WTC11 (cell line): ENCODE data around the gene PARVB. TPM values are rescaled to one million over a fixed set of nuclear protein-coding genes. Genes with fewer than 3 reads are reported as not detected.

Experiments
- ATAC-seq: fragments of 200-7000 bp; cut with Tn5 transposase; 2 replicates; pipeline ENCODE4 v1.10.0; 2021; ENCODE audit warnings: mild to moderate bottlenecking, moderate library complexity
- CTCF ChIA-PET: fragments of 300-600 bp; sonication (Branson Sonifier 250); formaldehyde crosslinking; loops from one replicate; lab custom pipeline; 2021; ENCODE audit warnings: antibody characterized with exemption; lab: Charles Lee
- POLR2A ChIA-PET: fragments of 350-600 bp; sonication (Branson Sonifier 250); formaldehyde crosslinking; loops from one replicate; lab custom pipeline; 2021; ENCODE audit warnings: antibody characterized with exemption; lab: Charles Lee
- DNase-seq: peaks from one replicate; pipeline ENCODE4 v3.0.0; 2021; ENCODE audit warnings: low spot score
- H3K27ac Mint-ChIP-seq: 2 replicates; pipeline ENCODE4 v1.8.0; 2021; ENCODE audit warnings: mixed read lengths
- H3K27me3 Mint-ChIP-seq: 2 replicates; pipeline ENCODE4 v1.8.0; 2021; ENCODE audit warnings: low read depth, mild to moderate bottlenecking, moderate library complexity, mixed read lengths
- H3K36me3 Mint-ChIP-seq: 2 replicates; pipeline ENCODE4 v1.8.0; 2021; ENCODE audit warnings: mixed read lengths
- H3K4me1 Mint-ChIP-seq: 2 replicates; pipeline ENCODE4 v1.8.0; 2022; ENCODE audit warnings: mixed read lengths
- H3K4me3 Mint-ChIP-seq: 2 replicates; pipeline ENCODE4 v1.8.0; 2021; ENCODE audit warnings: mild to moderate bottlenecking, moderate library complexity, mixed read lengths
- H3K9me3 Mint-ChIP-seq: 2 replicates; pipeline ENCODE4 v1.8.0; 2021; ENCODE audit warnings: mixed read lengths
- ELF4 ChIP-seq: sonication (generic); formaldehyde crosslinking; IDR thresholded peaks from 2 replicates; pipeline ENCODE4 v1.8.1; 2022; ENCODE audit warnings: low read depth, mild to moderate bottlenecking, moderate library complexity, missing genetic modification reagents
- HMGA2 ChIP-seq: fragments of 250-450 bp; sonication (Bioruptor Pico); IDR thresholded peaks from 2 replicates; pipeline ENCODE4 v1.4.0; 2021; ENCODE audit warnings: mild to moderate bottlenecking, moderate library complexity
- MXD4 ChIP-seq: fragments of 250-450 bp; sonication (Bioruptor Pico); IDR thresholded peaks from 2 replicates; pipeline ENCODE4 v1.8.0; 2021; ENCODE audit warnings: mild to moderate bottlenecking, moderate library complexity, borderline replicate concordance
- TCF7 ChIP-seq: sonication (generic); formaldehyde crosslinking; IDR thresholded peaks from 2 replicates; pipeline ENCODE4 v1.8.0; 2022; ENCODE audit warnings: mild to moderate bottlenecking, low read depth, missing genetic modification reagents, moderate library complexity
- TEAD4 ChIP-seq: sonication (generic); formaldehyde crosslinking; IDR thresholded peaks from 2 replicates; pipeline ENCODE4 v1.8.0; 2022; ENCODE audit warnings: mild to moderate bottlenecking, missing genetic modification reagents
- ZNF317 ChIP-seq: sonication (generic); formaldehyde crosslinking; IDR thresholded peaks from 2 replicates; pipeline ENCODE4 v1.8.1; 2023; ENCODE audit warnings: low read depth, mild to moderate bottlenecking, moderate library complexity, missing genetic modification reagents, borderline replicate concordance
- ZNF396 ChIP-seq: fragments of 250-450 bp; sonication (Bioruptor Pico); IDR thresholded peaks from 2 replicates; pipeline ENCODE4 v1.8.0; 2021; ENCODE audit warnings: mild to moderate bottlenecking, moderate library complexity, borderline replicate concordance
- ZNF423 ChIP-seq: fragments of 250-450 bp; sonication (Bioruptor Pico); IDR thresholded peaks from 2 replicates; pipeline ENCODE4 v2.1.2; 2022; ENCODE audit warnings: mild to moderate bottlenecking, moderate library complexity
- total RNA-seq: library from RNA; stranded (reverse); gene quantifications from 3 replicates; pipeline ENCODE4 v1.2.3, GENCODE V29; 2021
- TF ChIP-seq, protein P1 (sequence below): sonication (generic); formaldehyde crosslinking; IDR thresholded peaks from 2 replicates; pipeline ENCODE4 v1.8.1; 2023; ENCODE audit warnings: mild to moderate bottlenecking, moderate library complexity, missing genetic modification reagents
- TF ChIP-seq, protein P2 (sequence below): sonication (generic); formaldehyde crosslinking; IDR thresholded peaks from 2 replicates; pipeline ENCODE4 v1.8.1; 2023; ENCODE audit warnings: mild to moderate bottlenecking, missing genetic modification reagents, moderate library complexity
- TF ChIP-seq, protein P3 (sequence below): sonication (generic); formaldehyde crosslinking; IDR thresholded peaks from 2 replicates; pipeline ENCODE4 v1.8.1; 2022; ENCODE audit warnings: low read depth, mild to moderate bottlenecking, moderate library complexity, missing genetic modification reagents, borderline replicate concordance
- TF ChIP-seq, protein P4 (sequence below): fragments of 250-450 bp; sonication (Bioruptor Pico); IDR thresholded peaks from 2 replicates; pipeline ENCODE4 v1.9.0; 2021; ENCODE audit warnings: mild to moderate bottlenecking, borderline replicate concordance
- TF ChIP-seq, protein P5 (sequence below): sonication (generic); formaldehyde crosslinking; IDR thresholded peaks from 2 replicates; pipeline ENCODE4 v1.8.0; 2023; ENCODE audit warnings: missing genetic modification reagents, mild to moderate bottlenecking, borderline replicate concordance
- TF ChIP-seq, protein P6 (sequence below): sonication (generic); formaldehyde crosslinking; IDR thresholded peaks from 2 replicates; pipeline ENCODE4 v1.8.1; 2022; ENCODE audit warnings: missing genetic modification reagents, borderline replicate concordance
- TF ChIP-seq, protein P7 (sequence below): fragments of 250-450 bp; sonication (Bioruptor Pico); IDR thresholded peaks from 2 replicates; pipeline ENCODE4 v1.9.0; 2021; ENCODE audit warnings: moderate library complexity, mild to moderate bottlenecking, inconsistent platforms, borderline replicate concordance

Gene PARVB
- total RNA-seq, 1 experiment from 2014 or later, result 3.3 TPM

DNA sequence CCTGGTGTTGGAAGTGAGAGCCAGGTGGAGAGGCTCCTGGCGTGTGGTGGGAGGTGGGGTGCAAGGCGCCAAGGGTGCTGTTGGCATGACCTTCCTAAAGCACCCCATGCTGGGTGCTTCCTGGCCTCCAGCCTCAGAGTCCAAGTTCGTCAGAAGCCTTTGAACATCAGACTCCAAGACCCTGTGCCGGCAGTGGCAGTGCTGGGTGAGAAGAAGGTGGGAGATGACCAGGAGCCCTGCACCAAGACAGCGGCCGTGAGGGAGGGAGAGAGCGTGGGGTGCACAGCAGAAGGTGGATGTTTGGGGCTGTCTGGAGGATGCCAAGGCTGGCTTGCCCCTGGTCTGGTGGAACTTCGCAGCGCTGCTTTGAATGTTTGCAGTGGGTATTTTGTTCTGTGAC lies 29.7 kb upstream of the PARVB start (continued):
- TF ChIP-seq, protein P1, sequence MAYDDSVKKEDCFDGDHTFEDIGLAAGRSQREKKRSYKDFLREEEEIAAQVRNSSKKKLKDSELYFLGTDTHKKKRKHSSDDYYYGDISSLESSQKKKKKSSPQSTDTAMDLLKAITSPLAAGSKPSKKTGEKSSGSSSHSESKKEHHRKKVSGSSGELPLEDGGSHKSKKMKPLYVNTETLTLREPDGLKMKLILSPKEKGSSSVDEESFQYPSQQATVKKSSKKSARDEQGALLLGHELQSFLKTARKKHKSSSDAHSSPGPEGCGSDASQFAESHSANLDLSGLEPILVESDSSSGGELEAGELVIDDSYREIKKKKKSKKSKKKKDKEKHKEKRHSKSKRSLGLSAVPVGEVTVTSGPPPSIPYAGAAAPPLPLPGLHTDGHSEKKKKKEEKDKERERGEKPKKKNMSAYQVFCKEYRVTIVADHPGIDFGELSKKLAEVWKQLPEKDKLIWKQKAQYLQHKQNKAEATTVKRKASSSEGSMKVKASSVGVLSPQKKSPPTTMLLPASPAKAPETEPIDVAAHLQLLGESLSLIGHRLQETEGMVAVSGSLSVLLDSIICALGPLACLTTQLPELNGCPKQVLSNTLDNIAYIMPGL (CRISPR knock-in tag), result no peak

DNA sequence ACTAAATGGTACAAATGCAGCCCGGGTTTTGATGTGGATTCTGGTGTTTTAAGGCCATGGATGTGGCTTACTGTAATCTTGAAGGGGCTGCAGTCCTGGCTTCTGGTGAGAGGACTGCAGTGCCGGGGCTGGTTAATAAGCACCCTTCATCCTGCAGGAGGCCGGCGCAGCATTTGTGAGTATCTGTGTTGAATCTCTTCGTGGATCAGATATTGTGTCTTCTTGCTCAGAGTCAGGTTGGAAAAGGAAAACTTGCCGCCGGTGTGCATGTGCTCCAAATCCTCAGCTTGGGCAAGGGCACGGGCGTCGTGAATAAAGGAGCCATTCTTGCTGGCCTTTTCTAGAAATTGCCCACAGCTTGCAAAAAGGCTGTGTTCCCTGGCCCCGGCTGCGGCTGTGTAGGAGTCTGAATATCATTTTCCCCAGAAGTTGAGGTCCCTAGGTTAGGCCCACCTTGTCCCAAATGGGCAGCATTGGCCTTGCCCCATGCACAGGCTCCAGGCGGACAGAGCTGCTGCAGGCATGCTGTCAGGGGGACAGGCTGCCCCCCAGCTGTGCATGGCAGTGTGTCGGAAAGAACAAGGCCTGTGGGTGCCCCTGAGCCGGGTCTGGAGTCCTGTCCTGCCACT lies 28.9 kb upstream of the PARVB start:
- Mint-ChIP-seq H3K4me3 (no peak overlapping the region), H3K27me3 (no peaks in the 10 kb centered on the region), H3K27ac (peak overlapping the region; percentile 23; the same call in 1 of the 2 replicates), H3K9me3 (no peaks in the 10 kb centered on the region), H3K36me3 (peaks cover 63% of the 10 kb centered on the region), H3K4me1 (no peaks in the 10 kb centered on the region)
- DNase-seq (no peak), ATAC-seq (no peak)
- ChIA-PET POLR2A (no interaction called here), CTCF (interaction anchor here (3.1 kb wide), 1 partner anchor 91 kb away, joined by 80 read pairs; no protein-coding TSS in a partner anchor)
- no peak for TF ChIP-seq HMGA2
- TF ChIP-seq, protein P2, sequence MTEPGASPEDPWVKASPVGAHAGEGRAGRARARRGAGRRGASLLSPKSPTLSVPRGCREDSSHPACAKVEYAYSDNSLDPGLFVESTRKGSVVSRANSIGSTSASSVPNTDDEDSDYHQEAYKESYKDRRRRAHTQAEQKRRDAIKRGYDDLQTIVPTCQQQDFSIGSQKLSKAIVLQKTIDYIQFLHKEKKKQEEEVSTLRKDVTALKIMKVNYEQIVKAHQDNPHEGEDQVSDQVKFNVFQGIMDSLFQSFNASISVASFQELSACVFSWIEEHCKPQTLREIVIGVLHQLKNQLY, result no peak
- TF ChIP-seq, protein P3, sequence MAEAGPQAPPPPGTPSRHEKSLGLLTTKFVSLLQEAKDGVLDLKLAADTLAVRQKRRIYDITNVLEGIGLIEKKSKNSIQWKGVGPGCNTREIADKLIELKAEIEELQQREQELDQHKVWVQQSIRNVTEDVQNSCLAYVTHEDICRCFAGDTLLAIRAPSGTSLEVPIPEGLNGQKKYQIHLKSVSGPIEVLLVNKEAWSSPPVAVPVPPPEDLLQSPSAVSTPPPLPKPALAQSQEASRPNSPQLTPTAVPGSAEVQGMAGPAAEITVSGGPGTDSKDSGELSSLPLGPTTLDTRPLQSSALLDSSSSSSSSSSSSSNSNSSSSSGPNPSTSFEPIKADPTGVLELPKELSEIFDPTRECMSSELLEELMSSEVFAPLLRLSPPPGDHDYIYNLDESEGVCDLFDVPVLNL, result no peak
- TF ChIP-seq ZNF423 (CRISPR knock-in tag), result no peak
- TF ChIP-seq ELF4, result no peak
- TF ChIP-seq, protein P4, sequence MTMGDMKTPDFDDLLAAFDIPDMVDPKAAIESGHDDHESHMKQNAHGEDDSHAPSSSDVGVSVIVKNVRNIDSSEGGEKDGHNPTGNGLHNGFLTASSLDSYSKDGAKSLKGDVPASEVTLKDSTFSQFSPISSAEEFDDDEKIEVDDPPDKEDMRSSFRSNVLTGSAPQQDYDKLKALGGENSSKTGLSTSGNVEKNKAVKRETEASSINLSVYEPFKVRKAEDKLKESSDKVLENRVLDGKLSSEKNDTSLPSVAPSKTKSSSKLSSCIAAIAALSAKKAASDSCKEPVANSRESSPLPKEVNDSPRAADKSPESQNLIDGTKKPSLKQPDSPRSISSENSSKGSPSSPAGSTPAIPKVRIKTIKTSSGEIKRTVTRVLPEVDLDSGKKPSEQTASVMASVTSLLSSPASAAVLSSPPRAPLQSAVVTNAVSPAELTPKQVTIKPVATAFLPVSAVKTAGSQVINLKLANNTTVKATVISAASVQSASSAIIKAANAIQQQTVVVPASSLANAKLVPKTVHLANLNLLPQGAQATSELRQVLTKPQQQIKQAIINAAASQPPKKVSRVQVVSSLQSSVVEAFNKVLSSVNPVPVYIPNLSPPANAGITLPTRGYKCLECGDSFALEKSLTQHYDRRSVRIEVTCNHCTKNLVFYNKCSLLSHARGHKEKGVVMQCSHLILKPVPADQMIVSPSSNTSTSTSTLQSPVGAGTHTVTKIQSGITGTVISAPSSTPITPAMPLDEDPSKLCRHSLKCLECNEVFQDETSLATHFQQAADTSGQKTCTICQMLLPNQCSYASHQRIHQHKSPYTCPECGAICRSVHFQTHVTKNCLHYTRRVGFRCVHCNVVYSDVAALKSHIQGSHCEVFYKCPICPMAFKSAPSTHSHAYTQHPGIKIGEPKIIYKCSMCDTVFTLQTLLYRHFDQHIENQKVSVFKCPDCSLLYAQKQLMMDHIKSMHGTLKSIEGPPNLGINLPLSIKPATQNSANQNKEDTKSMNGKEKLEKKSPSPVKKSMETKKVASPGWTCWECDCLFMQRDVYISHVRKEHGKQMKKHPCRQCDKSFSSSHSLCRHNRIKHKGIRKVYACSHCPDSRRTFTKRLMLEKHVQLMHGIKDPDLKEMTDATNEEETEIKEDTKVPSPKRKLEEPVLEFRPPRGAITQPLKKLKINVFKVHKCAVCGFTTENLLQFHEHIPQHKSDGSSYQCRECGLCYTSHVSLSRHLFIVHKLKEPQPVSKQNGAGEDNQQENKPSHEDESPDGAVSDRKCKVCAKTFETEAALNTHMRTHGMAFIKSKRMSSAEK (CRISPR knock-in tag), result no peak
- TF ChIP-seq, protein P5, sequence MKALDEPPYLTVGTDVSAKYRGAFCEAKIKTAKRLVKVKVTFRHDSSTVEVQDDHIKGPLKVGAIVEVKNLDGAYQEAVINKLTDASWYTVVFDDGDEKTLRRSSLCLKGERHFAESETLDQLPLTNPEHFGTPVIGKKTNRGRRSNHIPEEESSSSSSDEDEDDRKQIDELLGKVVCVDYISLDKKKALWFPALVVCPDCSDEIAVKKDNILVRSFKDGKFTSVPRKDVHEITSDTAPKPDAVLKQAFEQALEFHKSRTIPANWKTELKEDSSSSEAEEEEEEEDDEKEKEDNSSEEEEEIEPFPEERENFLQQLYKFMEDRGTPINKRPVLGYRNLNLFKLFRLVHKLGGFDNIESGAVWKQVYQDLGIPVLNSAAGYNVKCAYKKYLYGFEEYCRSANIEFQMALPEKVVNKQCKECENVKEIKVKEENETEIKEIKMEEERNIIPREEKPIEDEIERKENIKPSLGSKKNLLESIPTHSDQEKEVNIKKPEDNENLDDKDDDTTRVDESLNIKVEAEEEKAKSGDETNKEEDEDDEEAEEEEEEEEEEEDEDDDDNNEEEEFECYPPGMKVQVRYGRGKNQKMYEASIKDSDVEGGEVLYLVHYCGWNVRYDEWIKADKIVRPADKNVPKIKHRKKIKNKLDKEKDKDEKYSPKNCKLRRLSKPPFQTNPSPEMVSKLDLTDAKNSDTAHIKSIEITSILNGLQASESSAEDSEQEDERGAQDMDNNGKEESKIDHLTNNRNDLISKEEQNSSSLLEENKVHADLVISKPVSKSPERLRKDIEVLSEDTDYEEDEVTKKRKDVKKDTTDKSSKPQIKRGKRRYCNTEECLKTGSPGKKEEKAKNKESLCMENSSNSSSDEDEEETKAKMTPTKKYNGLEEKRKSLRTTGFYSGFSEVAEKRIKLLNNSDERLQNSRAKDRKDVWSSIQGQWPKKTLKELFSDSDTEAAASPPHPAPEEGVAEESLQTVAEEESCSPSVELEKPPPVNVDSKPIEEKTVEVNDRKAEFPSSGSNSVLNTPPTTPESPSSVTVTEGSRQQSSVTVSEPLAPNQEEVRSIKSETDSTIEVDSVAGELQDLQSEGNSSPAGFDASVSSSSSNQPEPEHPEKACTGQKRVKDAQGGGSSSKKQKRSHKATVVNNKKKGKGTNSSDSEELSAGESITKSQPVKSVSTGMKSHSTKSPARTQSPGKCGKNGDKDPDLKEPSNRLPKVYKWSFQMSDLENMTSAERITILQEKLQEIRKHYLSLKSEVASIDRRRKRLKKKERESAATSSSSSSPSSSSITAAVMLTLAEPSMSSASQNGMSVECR, result no peak
- TF ChIP-seq TEAD4 (CRISPR knock-in tag), result no peak
- no peak for TF ChIP-seq ZNF396
- TF ChIP-seq ZNF317 (CRISPR knock-in tag), result no peak
- TF ChIP-seq, protein P6, sequence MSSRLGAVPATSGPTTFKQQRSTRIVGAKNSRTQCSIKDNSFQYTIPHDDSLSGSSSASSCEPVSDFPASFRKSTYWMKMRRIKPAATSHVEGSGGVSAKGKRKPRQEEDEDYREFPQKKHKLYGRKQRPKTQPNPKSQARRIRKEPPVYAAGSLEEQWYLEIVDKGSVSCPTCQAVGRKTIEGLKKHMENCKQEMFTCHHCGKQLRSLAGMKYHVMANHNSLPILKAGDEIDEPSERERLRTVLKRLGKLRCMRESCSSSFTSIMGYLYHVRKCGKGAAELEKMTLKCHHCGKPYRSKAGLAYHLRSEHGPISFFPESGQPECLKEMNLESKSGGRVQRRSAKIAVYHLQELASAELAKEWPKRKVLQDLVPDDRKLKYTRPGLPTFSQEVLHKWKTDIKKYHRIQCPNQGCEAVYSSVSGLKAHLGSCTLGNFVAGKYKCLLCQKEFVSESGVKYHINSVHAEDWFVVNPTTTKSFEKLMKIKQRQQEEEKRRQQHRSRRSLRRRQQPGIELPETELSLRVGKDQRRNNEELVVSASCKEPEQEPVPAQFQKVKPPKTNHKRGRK (CRISPR knock-in tag), result no peak
- no peak for TF ChIP-seq TCF7 (CRISPR knock-in tag)
- TF ChIP-seq, protein P7, sequence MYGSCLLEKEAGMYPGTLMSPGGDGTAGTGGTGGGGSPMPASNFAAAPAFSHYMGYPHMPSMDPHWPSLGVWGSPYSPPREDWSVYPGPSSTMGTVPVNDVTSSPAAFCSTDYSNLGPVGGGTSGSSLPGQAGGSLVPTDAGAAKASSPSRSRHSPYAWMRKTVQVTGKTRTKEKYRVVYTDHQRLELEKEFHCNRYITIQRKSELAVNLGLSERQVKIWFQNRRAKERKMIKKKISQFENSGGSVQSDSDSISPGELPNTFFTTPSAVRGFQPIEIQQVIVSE (CRISPR knock-in tag), result no peak
- no peak for TF ChIP-seq MXD4 (CRISPR knock-in tag)
